ENCODE data around the gene MAEA.

DNA sequence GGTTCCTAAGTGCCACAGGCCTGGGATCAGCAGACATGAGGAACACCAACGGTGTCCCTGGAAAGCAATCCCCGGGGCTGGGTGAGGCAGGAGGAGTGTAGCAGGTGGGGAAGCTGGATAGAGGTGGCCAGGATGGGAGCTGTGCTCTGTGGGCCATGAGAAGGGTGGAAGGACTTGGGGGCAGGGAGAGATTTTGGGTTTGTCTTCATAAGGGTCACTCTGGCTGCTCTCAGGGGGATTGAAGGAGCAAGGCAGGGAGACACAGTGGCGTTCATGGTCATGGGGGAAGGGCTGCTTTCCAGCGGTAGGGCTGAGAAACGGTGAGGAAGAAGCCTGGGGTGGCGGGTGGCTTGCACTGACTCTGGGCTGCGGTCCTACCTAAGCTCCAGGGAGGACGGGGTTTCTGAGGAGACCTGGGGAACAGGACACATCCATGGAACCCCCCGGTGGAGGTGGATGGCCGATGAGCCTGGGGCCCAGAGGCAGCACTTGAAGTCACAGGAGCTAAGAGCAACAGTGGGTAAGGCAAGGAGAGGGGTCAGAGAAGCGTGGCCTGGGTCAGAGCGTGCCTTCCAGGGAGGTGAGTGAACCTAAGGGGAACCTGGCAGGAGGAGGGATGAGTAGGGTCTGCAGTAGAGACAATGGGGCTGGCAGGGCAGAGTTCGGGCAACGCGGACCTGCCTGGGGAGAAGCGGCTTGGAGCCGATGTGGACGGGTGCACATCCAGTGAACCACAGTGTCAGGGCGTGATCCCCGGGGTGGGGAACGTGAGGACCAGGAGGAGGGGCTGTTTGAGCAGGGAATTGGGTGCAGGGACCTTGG, 28.4 kb upstream of the MAEA start:
- TF ChIP-seq, protein P1, sequence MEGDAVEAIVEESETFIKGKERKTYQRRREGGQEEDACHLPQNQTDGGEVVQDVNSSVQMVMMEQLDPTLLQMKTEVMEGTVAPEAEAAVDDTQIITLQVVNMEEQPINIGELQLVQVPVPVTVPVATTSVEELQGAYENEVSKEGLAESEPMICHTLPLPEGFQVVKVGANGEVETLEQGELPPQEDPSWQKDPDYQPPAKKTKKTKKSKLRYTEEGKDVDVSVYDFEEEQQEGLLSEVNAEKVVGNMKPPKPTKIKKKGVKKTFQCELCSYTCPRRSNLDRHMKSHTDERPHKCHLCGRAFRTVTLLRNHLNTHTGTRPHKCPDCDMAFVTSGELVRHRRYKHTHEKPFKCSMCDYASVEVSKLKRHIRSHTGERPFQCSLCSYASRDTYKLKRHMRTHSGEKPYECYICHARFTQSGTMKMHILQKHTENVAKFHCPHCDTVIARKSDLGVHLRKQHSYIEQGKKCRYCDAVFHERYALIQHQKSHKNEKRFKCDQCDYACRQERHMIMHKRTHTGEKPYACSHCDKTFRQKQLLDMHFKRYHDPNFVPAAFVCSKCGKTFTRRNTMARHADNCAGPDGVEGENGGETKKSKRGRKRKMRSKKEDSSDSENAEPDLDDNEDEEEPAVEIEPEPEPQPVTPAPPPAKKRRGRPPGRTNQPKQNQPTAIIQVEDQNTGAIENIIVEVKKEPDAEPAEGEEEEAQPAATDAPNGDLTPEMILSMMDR (IDR thresholded peaks at IDR 0.05) = no peak
- TF ChIP-seq POLR2AphosphoS5 (IDR thresholded peaks at IDR 0.05) = no peak
